Measurements from ENCODE around the gene DHX58. TPM values are rescaled to one million over a fixed set of nuclear protein-coding genes. Genes with fewer than 3 reads are reported as not detected.
"Not testable (repeated sequence)": the region's sequence is repeated elsewhere in the genome, so short reads cannot be mapped to it uniquely, and the experiment has no call there.

The DHX58 gene
- total RNA-seq, 1 experiment from 2014 or later, result 0.79 TPM

- H3K9me3 Mint-ChIP-seq (ENCODE audit: unreplicated experiment), result no peaks in the 10 kb centered on the region
- CTCF ChIA-PET, result interaction anchor here (0.6 to 1.0 kb wide), 2 partner anchors 22 to 436 kb away, joined by 3 read pairs; no protein-coding TSS in a partner anchor
- H3K4me3 Mint-ChIP-seq (ENCODE audit: unreplicated experiment), result no peak overlapping the region
- peaks cover 50% of the 10 kb centered on the region for H3K36me3 Mint-ChIP-seq (ENCODE audit: insufficient read depth, unreplicated experiment)
- H3K27ac Mint-ChIP-seq (ENCODE audit: unreplicated experiment), result no peak overlapping the region
- Histone ChIP-seq H3K4me3 (ENCODE audit: low read depth, low read length) (no peak overlapping the region), H3K36me3 (ENCODE audit: control insufficient read depth, insufficient read depth, low read length) (peaks cover 2% of the 10 kb centered on the region), H3K9me3 (no peaks in the 10 kb centered on the region), H3K4me1 (no peaks in the 10 kb centered on the region), H3K27me3 (replicated peaks; ENCODE audit: control insufficient read depth, insufficient read depth, low read length) (no peaks in the 10 kb centered on the region)
- H3K27me3 Mint-ChIP-seq (ENCODE audit: insufficient read depth, unreplicated experiment), result no peaks in the 10 kb centered on the region
- no peaks in the 10 kb centered on the region for H3K4me1 Mint-ChIP-seq (ENCODE audit: low read depth, unreplicated experiment)
- no peak for DNase-seq
- intact Hi-C loops (cut with micrococcal nuclease; ENCODE audit: unreplicated experiment), result no loop called here
- TF ChIP-seq, protein P1, sequence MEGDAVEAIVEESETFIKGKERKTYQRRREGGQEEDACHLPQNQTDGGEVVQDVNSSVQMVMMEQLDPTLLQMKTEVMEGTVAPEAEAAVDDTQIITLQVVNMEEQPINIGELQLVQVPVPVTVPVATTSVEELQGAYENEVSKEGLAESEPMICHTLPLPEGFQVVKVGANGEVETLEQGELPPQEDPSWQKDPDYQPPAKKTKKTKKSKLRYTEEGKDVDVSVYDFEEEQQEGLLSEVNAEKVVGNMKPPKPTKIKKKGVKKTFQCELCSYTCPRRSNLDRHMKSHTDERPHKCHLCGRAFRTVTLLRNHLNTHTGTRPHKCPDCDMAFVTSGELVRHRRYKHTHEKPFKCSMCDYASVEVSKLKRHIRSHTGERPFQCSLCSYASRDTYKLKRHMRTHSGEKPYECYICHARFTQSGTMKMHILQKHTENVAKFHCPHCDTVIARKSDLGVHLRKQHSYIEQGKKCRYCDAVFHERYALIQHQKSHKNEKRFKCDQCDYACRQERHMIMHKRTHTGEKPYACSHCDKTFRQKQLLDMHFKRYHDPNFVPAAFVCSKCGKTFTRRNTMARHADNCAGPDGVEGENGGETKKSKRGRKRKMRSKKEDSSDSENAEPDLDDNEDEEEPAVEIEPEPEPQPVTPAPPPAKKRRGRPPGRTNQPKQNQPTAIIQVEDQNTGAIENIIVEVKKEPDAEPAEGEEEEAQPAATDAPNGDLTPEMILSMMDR (IDR thresholded peaks at IDR 0.05; ENCODE audit: insufficient read depth in 1 of 2, low read depth in 1 of 2, low read length in 1 of 2, severe bottlenecking in 1 of 2, unreplicated experiment in 1 of 2), result no peak
- POLR2A ChIA-PET, result no interaction called here
- no TSS peak for BruUV-seq (replicated peaks)
These were observed 29.9 kb upstream of the DHX58 start for GRCh38 chr17:42142371-42142896.

DNA sequence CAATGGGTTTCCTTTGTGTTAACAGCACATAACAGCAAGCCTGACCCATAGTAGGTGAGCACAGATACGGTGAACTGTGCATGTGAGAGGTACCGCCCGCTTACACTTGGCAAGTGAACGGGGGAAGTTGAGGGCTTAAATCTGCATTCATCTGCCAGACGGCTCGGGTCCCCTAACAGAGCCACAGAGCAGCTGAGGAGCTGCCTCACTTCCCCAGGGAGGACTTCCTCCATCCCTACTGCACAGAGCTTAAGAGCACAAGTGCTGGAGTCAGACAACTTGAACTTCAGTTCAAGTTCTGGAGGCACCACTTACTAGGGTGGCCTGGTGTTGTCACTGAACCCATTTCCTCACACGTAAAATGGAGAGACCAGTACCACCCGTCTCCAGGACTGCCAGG is 28.9 kb upstream of the DHX58 start:
- TF ChIP-seq, protein P1 (IDR thresholded peaks at IDR 0.05; ENCODE audit: insufficient read depth in 1 of 2, low read depth in 1 of 2, low read length in 1 of 2, severe bottlenecking in 1 of 2, unreplicated experiment in 1 of 2), result no peak
- no TSS peak for BruUV-seq (replicated peaks)
- intact Hi-C loops (cut with micrococcal nuclease; ENCODE audit: unreplicated experiment), result no loop called here
- no peak for DNase-seq
- Mint-ChIP-seq H3K36me3 (ENCODE audit: insufficient read depth, unreplicated experiment) (peaks cover 50% of the 10 kb centered on the region), H3K9me3 (ENCODE audit: unreplicated experiment) (no peaks in the 10 kb centered on the region), H3K27ac (ENCODE audit: unreplicated experiment) (no peak overlapping the region), H3K27me3 (ENCODE audit: insufficient read depth, unreplicated experiment) (no peaks in the 10 kb centered on the region), H3K4me1 (ENCODE audit: low read depth, unreplicated experiment) (no peaks in the 10 kb centered on the region), H3K4me3 (ENCODE audit: unreplicated experiment) (no peak overlapping the region)
- H3K9me3 ChIP-seq, result no peaks in the 10 kb centered on the region
- no peaks in the 10 kb centered on the region for H3K27me3 ChIP-seq (replicated peaks; ENCODE audit: control insufficient read depth, insufficient read depth, low read length)
- ChIA-PET CTCF (interaction anchor here (1.0 kb wide), 1 partner anchor 21 kb away, joined by 3 read pairs; no protein-coding TSS in a partner anchor), POLR2A (no interaction called here)
- peaks cover 2% of the 10 kb centered on the region for H3K36me3 ChIP-seq (ENCODE audit: control insufficient read depth, insufficient read depth, low read length)
- peaks cover 4% of the 10 kb centered on the region for H3K4me1 ChIP-seq
- no peak overlapping the region for H3K4me3 ChIP-seq (ENCODE audit: low read depth, low read length)

- H3K4me3 ChIP-seq (ENCODE audit: low read depth, low read length); BruUV-seq (replicated peaks); H3K27me3 Mint-ChIP-seq (ENCODE audit: insufficient read depth, unreplicated experiment); H3K9me3 Mint-ChIP-seq (ENCODE audit: unreplicated experiment); H3K4me1 Mint-ChIP-seq (ENCODE audit: low read depth, unreplicated experiment); H3K36me3 ChIP-seq (ENCODE audit: control insufficient read depth, insufficient read depth, low read length); H3K9me3 ChIP-seq; CTCF ChIA-PET; H3K4me3 Mint-ChIP-seq (ENCODE audit: unreplicated experiment); intact Hi-C loops (cut with micrococcal nuclease; ENCODE audit: unreplicated experiment); POLR2A ChIA-PET; H3K27ac Mint-ChIP-seq (ENCODE audit: unreplicated experiment); H3K27me3 ChIP-seq (replicated peaks; ENCODE audit: control insufficient read depth, insufficient read depth, low read length); H3K4me1 ChIP-seq; DNase-seq: not testable (repeated sequence)
- peaks cover 51% of the 10 kb centered on the region for H3K36me3 Mint-ChIP-seq (ENCODE audit: insufficient read depth, unreplicated experiment)
These were observed 28.2 kb upstream of the DHX58 start for GRCh38 chr17:42140690-42141089.

Measured in Caco-2 (cell line).